Astrocyte of the cerebellum (primary cell): Measurements from ENCODE around the gene FBXL7.

Experiments used
- DNase-seq: peaks from one replicate; pipeline ENCODE4 v3.0.0-alpha.2; 2011; ENCODE audit warnings: low read depth
- H3K4me3 ChIP-seq: 2 replicates; pipeline ENCODE4 v1.5.1; 2011; ENCODE audit warnings: mild to moderate bottlenecking, low read depth, low read length, moderate library complexity
- in situ Hi-C: cut with HindIII; loops from 2 replicates; pipeline ENCODE4 v1.10.0; 2017; ENCODE audit warnings: low sequenced_read_pairs
- TF ChIP-seq, protein P1 (sequence below): IDR thresholded peaks from 2 replicates; pipeline ENCODE4 v1.5.1; 2012; ENCODE audit warnings: low read length, low read depth, moderate library complexity, mild to moderate bottlenecking; ENCODE audit errors: missing control alignments

The FBXL7 gene

DNA sequence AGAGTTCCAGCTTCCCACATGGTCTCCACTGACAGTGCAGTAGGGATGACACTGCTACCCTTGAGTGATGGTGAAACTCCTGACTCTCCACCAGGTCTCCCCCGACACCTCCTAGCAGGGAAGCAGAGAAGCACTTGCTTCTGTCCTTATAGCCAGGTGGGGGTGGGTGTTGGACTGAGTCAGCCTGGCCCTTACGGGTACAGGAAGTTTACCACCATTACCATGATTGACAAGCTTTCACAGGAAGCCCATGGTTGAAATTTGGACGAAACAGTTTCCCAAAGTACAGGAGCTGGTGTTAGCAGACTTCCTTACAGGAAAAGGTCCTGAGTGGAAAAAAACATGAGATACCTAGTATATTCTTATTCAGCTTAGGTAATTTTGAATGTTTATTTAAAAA is 3.1 kb upstream of the FBXL7 start:
- in situ Hi-C loops: no loop called here
- TF ChIP-seq, protein P1, sequence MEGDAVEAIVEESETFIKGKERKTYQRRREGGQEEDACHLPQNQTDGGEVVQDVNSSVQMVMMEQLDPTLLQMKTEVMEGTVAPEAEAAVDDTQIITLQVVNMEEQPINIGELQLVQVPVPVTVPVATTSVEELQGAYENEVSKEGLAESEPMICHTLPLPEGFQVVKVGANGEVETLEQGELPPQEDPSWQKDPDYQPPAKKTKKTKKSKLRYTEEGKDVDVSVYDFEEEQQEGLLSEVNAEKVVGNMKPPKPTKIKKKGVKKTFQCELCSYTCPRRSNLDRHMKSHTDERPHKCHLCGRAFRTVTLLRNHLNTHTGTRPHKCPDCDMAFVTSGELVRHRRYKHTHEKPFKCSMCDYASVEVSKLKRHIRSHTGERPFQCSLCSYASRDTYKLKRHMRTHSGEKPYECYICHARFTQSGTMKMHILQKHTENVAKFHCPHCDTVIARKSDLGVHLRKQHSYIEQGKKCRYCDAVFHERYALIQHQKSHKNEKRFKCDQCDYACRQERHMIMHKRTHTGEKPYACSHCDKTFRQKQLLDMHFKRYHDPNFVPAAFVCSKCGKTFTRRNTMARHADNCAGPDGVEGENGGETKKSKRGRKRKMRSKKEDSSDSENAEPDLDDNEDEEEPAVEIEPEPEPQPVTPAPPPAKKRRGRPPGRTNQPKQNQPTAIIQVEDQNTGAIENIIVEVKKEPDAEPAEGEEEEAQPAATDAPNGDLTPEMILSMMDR: no peak
- H3K4me3 ChIP-seq: no peak overlapping the region
- no peak for DNase-seq

DNA sequence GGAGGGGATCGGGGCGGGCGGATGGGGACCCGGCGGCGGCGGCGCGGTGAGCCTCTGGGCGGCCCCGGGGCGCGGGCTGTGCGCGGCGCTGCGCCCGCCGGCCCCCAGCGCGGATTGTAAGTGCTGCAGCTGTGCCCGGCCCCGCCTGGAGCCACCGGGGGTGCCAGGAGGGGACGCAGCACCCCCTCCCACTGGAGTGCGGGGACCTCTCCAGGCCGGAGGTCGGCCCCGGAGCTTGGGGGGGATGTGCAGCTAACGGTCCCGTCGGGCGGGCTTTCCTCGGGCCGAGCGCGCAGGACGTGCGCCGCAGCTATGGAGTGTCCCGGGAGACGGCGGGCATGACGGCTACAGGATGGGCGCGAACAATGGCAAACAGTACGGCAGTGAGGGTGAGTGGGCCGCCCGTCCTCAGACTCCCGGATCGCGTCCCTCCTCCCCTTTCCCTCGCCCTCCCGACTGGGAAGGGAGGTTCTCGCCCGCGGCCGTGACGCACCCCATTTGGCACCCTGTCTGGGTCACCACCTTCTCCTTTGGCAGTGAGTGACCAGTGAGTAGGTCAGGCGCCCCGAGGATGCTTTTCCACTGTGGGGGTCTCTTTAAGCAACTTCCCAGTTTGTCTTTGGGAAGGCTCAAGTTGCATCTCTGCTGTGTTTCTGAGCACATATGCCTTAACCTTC is 483 bp downstream of the FBXL7 start:
- no peak for DNase-seq
- in situ Hi-C loops: no loop called here
- H3K4me3 ChIP-seq: peak overlapping the region; percentile 64
- TF ChIP-seq, protein P1: no peak

DNA sequence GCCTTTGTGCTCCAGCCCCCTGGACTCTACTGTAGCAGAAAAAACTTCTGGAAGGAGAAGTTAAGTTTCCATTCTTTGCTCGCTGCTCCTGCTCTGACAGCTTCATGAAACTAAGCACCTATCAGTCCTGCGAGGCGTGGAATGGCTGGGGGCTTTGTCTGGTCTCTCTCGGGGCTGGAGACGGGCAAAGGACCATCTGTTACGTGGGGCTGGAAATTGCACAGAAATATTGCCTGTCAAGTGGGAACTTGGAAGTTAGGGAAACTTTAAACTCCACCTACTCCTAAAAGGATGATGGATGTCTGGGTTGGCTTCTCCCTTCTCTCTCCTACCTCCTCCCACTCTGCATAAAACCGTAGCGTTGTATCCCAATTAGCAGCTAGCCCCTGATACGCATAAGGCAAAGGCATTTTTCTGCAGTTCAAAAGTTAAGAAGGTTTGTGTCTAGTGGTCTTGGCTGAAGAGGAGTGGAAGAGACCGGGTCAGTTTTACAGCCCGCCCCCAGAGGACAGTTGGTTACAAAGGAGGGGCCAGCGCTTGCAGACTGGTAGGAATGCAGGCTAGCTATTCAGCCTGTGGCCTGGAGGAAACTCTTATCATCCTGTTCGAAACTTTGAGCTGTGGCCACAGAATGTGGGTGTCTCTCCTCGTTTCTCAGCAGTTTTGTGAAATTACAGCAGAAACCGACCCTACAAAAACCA is 1.3 kb downstream of the FBXL7 start:
- TF ChIP-seq, protein P1: peak; percentile 26
- in situ Hi-C loops: no loop called here
- H3K4me3 ChIP-seq: peak overlapping the region; percentile 64
- DNase-seq: peak; percentile 56

DNA sequence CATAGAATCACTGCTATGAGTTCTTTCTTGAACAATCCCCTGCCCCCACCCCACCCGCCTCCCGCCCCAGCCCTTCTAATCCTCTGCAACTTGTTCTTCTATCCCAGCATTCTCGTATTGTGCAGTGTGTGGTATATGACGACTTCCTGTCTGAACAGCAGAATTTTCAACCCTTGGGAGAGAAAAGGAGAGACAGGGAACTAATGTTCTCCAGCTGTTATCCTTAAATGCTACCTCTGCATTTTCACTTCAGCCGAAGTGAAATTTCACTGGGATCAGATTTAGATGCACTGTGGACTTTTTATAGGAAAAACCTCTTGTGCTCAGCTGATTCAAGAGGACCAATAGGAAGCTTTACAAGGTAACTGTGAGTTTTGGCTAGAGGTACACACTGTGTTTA is 2.2 kb downstream of the FBXL7 start:
- no peak for DNase-seq
- TF ChIP-seq, protein P1: no peak
- in situ Hi-C loops: no loop called here
- H3K4me3 ChIP-seq: peak overlapping the region; percentile 64

DNA sequence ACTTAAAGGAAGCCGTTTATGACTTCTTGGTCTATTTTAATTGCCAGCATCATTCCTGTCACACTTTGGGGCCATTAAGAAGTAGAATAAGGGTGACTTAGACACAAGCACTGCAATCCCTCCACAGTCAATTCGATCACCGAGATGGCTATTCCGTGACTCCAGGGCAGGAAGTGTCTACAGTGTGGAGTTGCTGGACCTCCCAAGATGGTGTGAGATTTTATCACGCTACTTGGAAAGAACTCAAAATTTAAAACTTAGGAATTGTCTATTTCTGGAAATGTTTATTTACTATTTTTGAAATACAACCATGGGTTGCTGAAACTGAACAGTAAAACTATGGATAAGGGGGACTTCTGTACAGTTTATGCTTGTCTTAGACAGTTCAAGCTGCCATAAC is 6.2 kb downstream of the FBXL7 start:
- in situ Hi-C loops: no loop called here
- TF ChIP-seq, protein P1: no peak
- DNase-seq: no peak
- H3K4me3 ChIP-seq: no peak overlapping the region

DNA sequence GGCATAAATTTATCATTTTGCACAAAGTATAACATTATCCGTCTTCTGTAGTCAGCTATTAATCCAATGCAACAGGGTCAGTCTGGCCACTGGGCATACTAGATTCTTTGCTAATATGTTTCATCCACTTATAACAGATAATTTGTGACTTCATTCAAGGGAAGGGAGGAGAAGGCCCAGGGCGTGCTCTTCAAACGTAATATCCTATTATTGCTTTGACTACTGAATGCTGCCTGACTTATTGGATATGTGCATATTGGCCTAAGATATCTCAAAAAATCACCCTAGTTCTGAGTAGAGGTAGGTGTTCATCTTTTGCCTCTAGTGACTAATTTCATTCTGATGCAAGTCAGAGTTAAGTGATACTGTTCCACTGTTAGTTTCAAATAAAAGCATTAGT is 6.9 kb downstream of the FBXL7 start:
- no peak for DNase-seq
- TF ChIP-seq, protein P1: no peak
- in situ Hi-C loops: no loop called here
- no peak overlapping the region for H3K4me3 ChIP-seq
